NCI-H2196 treated with DMSO at 0.1 percent for 48 hours (cell line): ENCODE measurements around the gene SF3A2.
A peak's percentile ranks its signal among the peaks of the same experiment; 100 is the strongest.

ENCODE experiments used
- DNase-seq: peaks from one replicate; lab custom pipeline; 2025; ENCODE audit not compliant: unreplicated experiment; lab: John Stamatoyannopoulos, UW

Gene SF3A2

DNA sequence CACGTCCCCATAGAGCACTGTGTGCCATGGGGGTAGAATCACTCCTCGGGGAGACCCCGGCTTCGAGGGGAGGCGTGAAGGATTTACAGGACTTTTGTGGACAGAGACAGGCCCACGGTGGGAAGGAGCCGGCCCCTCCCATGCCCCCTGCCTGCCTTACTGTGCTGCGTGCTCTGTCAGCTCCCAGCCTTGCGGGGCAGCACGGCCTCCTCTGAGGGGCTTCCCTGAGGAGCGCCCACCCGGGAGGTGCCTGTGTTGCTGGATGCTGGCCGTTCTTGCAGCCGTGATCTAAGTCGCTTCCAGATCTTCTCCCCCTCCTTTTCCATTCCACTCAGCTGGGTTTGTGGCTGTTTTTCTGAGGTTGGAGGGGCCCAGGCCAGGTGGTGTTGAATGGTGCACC, 29.6 kb upstream of the SF3A2 start:
- DNase-seq, result no peak

- no peak for DNase-seq
Measured at GRCh38 chr19:2207991-2208860, 28.4 kb upstream of the SF3A2 start.

DNA sequence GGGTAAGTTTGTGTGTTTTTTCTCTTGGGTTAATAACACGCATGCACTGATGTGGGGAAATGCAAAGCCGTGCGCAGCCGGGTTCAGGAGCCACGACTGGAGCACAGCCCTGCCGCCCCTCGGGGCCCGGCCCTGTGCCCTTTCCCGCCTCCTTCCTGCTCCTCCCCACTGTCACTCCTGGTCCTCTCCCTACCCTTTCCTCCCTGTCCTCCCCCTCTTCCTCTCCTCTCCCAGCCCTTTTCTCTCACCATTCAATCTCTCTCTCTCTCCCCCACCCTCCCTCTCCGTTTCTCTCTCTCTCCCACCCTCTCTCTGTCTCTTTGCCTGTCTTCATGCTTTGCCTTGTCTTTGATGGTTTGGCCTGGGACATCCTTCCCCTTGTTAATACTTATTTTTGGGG, 27.6 kb upstream of the SF3A2 start:
- no peak for DNase-seq

DNA sequence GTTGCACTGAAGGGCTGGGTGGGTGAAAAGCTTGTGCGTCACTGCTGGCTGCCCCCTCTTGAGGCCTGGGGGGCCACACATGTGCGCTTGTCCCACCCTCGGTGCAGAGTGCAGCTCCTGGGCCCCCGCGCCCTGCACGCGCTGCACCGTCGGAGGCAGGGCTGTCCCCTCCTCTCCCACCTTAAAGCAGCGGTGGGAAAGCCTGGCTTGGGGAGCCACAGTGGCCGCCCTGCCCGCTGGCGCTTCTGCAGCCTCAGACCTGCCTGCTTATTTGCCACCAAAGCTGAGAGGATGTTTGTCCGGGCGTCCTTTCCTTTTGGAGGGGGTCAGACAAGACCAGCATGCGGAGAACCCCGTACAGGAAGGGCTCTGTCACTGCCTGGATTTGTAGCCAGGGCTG, 27.2 kb upstream of the SF3A2 start:
- DNase-seq, result no peak

GRCh38 chr19:2210206-2210605, 26.4 kb upstream of the SF3A2 start:
- DNase-seq, result no peak

DNA sequence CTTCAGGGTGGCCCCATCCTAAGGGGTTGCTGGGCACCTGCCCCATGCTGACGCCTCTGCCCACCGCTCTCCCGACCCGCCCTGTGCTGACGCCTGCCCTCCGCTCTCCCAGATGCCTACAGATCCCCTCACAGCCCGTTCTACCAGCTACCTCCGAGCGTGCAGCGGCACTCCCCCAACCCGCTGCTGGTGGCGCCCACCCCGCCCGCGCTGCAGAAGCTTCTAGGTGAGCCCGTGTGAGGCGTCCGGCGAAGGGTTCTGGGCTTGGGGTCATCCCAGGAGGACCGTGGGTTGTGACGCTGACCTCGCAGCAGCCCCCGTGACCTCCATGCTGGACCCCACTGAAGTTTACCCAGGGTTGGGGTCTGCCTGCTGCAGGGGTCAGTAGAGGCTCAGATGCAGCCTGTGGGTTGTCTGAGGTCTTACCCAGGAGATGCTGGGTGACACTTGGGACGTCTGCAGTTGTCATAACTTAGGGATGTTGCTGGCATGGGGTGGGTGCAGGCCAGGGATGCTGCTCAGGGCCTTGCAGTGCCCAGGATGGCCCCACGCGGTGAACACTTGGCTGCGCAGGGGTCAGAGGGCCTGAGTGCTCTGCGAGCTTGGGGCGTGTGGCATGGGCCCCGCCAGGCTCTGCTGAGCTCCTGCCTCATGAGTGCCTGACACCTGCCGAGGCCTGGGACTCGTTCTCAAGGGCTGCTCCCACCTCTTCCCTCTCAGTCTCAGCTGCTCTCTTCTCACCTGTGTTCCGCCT, 25.5 kb upstream of the SF3A2 start:
- no peak for DNase-seq

DNA sequence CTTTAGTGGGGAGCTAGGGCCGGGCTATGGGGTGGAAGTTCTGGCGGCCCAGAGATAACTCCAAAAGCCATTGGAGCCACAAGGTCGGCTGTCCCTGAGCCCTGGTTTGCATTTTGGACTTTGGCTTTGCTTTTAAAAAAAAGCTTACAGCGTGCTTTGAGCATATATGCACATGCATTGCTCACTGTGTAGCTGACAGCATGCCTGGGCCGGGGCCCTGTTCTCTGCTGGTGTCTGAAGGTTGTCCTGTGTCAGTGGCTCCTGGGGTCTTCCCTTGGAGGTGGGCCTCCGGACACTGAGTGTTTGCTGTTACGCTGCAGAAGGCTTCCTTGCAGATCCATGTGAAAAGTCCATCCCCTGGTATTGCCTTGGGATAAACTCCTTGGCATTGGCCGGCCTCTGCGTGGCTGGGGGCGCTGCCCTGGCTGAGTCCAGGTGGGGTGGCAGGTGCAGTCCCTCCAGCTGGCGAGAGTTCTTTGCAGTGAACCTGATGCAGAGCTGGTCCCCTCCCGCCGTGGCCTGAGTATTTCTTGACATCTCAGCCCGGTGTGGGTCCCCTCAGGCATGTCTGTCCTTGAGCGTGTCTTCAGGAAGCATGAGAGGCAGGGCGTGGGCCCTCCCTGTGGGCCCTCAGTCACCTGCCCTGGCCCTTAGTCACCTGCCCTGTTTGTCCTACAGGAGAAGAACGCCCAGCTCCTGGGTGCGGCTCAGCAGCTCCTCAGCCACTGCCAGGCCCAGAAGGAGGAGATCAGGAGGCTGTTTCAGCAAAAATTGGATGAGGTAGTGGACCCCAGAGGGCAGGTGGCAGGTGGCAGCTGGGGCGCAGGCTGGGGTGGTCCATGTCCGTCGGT, 23.5 kb upstream of the SF3A2 start:
- no peak for DNase-seq

- DNase-seq, result no peak
Measured at GRCh38 chr19:2213799-2214198, 22.8 kb upstream of the SF3A2 start.

DNA sequence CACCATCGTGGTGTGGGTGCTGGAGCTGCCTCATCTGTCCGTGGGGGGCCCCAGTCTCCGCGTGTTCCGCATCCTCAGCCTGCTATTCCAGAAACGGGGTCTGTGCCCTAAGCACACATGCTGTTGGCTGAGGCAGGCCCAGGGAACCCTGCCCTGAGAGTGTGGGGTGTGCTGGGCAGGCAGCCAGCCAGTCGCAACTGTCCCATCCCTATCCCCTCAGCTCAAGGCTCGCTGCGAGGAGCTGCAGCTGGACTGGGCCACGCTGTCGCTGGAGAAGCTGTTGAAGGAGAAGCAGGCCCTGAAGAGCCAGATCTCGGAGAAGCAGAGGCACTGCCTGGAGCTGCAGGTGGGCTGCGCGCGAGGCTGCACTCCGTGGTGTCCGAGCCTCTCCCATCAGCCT, 22.4 kb upstream of the SF3A2 start:
- DNase-seq, result no peak

- DNase-seq, result peak; percentile 47
Measured at GRCh38 chr19:2215281-2215751, 21.3 kb upstream of the SF3A2 start.

DNA sequence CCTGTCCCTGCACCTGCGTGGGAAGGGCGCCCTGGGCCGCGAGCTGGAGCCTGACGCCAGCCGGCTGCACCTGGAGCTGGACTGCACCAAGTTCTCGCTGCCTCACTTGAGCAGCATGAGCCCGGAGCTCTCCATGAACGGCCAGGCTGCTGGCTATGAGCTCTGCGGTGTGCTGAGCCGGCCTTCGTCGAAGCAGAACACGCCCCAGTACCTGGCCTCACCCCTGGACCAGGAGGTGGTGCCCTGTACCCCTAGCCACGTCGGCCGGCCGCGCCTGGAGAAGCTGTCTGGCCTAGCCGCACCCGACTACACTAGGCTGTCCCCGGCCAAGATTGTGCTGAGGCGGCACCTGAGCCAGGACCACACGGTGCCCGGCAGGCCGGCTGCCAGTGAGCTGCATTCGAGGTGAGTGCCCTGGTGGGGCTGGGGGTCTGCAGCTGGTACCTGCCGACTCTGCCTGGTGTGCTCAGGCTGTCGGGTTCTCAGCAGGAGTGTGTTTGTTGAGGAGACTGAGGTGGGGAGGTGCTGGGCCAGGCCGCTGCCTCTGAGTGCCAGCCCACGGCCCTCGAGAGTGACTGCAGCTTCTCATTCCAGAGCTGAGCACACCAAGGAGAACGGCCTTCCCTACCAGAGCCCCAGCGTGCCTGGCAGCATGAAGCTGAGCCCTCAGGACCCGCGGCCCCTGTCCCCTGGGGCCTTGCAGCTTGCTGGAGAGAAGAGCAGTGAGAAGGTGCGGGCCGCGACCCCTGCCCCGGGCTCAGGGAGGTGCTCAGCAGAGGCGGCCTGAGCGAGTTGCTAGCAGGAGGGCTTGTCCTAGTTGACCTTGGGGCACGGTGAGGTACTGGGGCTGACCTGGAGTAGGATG, 20.0 kb upstream of the SF3A2 start:
- DNase-seq, result no peak

GRCh38 chr19:2217591-2217990, 19.0 kb upstream of the SF3A2 start:
- DNase-seq, result no peak

DNA sequence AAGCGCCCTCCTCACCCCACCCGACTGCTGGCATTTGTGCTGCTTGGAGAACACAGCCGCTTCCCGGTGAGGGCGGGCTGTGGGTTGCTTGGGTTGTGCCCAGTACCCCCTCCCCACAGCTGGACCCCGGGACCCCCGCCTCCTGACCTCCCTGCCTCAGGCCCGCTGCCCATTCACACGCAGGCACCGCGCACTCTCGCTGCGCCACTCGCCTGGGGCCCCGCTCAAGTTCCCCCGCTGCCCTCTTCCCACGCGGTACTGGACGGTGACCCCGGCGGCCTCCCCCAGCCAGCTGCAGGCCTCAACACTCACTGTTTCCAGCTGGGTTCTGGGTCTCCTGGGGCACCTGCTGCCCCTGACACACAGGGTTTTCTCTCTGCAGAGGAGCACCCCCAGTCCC, 16.9 kb upstream of the SF3A2 start:
- no peak for DNase-seq

DNA sequence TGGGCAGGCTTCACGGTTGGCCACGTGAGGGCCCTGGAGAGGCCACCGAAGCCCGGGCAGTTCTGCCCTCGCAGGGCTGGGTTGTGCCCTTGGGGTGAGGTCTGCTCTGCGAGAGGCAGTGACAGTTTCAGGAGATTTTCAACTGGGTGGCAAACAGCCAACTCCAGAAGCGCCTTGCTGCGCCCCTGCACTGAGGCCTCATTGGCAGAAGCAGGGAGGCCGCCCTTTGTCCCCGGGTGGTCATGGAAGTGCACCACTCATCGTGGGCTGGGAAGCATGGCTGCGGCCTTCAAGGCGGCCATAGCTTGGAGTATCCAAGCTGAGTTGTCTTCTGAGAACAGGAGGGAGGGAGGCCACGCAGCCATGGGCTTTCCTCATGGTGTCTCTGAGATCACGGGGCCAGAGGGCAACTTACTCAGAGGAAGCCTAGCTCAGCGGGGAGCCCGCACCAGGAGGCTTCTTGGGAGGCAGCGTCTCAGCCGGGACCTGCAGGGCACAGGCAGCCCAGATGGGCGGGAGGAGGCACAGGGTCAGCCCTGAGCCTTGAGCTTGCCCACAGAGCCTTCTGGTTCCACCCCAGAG, 15.3 kb upstream of the SF3A2 start:
- no peak for DNase-seq

- no peak for DNase-seq
Measured at GRCh38 chr19:2221918-2222317, 14.7 kb upstream of the SF3A2 start.

DNA sequence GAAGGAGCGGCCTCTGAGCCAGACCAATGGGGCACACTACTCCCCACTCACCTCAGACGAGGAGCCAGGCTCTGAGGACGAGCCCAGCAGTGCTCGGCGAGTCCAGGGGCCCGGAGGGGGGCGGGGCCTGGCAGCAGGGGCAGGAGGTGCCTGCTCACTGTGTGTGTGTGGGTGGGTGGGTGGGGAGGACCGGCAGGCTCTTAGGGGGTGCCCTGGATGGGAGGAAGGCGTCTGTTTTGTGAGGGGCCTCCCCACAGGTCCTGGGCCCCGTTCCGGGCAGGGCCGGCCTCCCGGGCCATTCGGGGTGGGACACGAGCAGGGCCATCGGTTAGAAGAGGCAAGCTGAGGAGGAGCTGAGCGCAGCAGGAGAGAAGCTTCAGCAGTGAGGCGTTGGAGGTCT, 13.2 kb upstream of the SF3A2 start:
- DNase-seq, result no peak

DNA sequence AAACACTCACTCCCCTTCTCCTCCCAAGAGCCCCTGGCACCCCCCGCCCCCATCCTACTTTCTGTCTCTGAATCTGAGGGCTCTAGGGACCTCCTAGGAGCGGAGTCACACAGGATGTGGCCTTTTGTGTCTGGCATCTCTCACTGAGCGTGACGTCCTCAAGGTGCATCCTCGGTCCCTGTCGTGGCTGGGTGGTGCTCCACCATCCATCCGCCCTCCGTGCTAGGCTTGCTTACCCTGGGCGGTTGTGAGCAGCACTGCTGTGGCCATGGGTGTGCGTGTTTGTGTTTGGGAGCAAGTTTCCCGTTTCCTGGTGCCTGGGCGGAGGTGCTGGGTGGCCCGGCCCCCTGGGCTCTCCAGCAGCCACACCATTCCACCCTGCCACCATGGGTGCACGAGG, 12.7 kb upstream of the SF3A2 start:
- DNase-seq, result no peak

GRCh38 chr19:2224754-2225349, 11.8 kb upstream of the SF3A2 start:
- no peak for DNase-seq

DNA sequence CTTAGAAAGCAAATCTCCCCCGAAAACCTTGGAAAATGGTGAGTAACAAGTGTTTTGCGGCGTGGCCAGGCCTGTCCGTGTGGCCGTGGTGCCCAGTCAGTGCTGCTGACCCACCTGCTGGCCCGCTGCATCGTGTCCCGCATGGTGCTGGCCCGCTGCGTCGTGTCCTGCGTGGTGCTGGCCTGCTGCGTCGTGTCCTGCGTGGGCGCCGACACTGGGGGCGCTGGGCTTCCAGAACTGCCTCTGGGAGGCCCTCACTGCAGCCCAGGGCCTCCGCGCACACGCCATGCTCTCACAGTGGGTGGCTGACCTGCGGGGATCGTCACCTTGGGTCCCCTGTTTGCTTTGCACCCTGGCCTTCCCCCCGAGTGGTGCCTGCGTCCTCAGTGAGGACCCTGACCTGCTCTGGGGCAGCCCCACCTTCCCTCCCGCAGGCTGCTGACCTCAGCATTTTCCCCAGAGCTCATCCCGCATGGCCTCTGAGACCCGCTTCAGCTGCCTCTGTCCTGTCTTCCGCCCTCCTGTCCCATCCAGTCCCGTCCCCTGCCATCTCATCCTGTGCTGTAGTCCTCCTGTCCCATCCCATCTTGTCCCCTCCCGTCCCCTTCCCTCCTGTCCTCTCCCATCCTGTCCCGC, 11.1 kb upstream of the SF3A2 start:
- no peak for DNase-seq
